Sigmoid colon (tissue), 7 donors: ENCODE measurements around the gene ZNF648. TPM values are rescaled to one million over a fixed set of nuclear protein-coding genes. Genes with fewer than 3 reads are reported as not detected.

Experiments used
- DNase-seq: peaks from one replicate; pipeline ENCODE4 v3.0.0-alpha.2; 2019
- H3K27ac ChIP-seq, 4 donors: fragments of 200-600 bp; sonication (generic); one replicate each; pipeline ENCODE4 v1.5.1; 2016 to 2019; ENCODE audit warnings: mild to moderate bottlenecking in 1 of 4
- H3K27me3 ChIP-seq, 3 donors: fragments of 200-600 bp; sonication (generic); one replicate each; pipeline ENCODE4 v1.5.1; 2019; ENCODE audit warnings: mild to moderate bottlenecking in 1 of 3
- H3K36me3 ChIP-seq, 4 donors: fragments of 200-600 bp; sonication (generic); one replicate each; pipeline ENCODE4 v1.5.1; 2016 to 2019
- H3K4me1 ChIP-seq, 4 donors: fragments of 200-600 bp; sonication (generic); one replicate each; pipeline ENCODE4 v1.5.1; 2017 to 2019
- H3K4me3 ChIP-seq, 4 donors: fragments of 200-600 bp; sonication (generic); one replicate each; pipeline ENCODE4 v1.5.1; 2017 to 2019; ENCODE audit warnings: mild to moderate bottlenecking in 2 of 4, moderate library complexity in 1 of 4
- H3K9me3 ChIP-seq, 4 donors: fragments of 200-600 bp in 3 of 4; sonication (generic) in 3 of 4; one replicate each; pipeline versions ENCODE4 v1.5.1 to v1.6.1; 2013 to 2019
- CTCF ChIP-seq, 4 experiments: fragments of 450-650 bp in 3 of 4; fragments of 200-600 bp in 1 of 4; IDR thresholded peaks; one replicate each; pipeline ENCODE4 v1.5.1; 2016 to 2019; ENCODE audit warnings: antibody characterized with exemption in 4 of 4, mild to moderate bottlenecking in 3 of 4, moderate library complexity in 2 of 4
- EP300 ChIP-seq, 4 donors: sonication (generic); formaldehyde crosslinking; IDR thresholded peaks; one replicate each; pipeline ENCODE4 v1.6.1; 2017; ENCODE audit warnings: antibody characterized with exemption in 4 of 4
- POLR2A ChIP-seq, 2 donors: fragments of 450-650 bp; IDR thresholded peaks; one replicate each; pipeline ENCODE4 v1.6.1; 2016; ENCODE audit warnings: antibody characterized with exemption in 2 of 2, mild to moderate bottlenecking in 2 of 2, moderate library complexity in 2 of 2
- POLR2AphosphoS5 ChIP-seq, 4 donors: sonication (generic); formaldehyde crosslinking; IDR thresholded peaks; one replicate each; pipeline ENCODE4 v1.6.1; 2017; ENCODE audit warnings: antibody characterized with exemption in 4 of 4
- WGBS, 2 donors: extraction: QIAGEN DNeasy Blood & Tissue Kit; methylation state at CpG; one replicate each; pipeline ENCODE4 v1.1.7; 2013; 5-methylcytosine and 5-hydroxymethylcytosine counted together
- intact Hi-C: fragments of 100-400 bp; cut with DNase I; formaldehyde crosslinking; loops from one replicate; pipeline ENCODE4 v1.15.1; 2023
- polyA plus RNA-seq, 3 donors: library from polyadenylated mRNA; stranded (reverse); fragments of 200-250 nt; gene quantifications; one replicate each; pipeline ENCODE4 v1.2.3, GENCODE V29; 2013
- total RNA-seq, 4 donors: library from RNA; depleted of rRNA; stranded (reverse); fragments of >200 nt; gene quantifications; one replicate each; pipeline ENCODE4 v1.1.0, GENCODE V29; 2016
- donor health status: healthy with polysubstance abuse.
- donor health status: Bipolar disorder and iron deficiency.
- donor health status: healthy.

Gene ZNF648
- total and polyA plus RNA-seq, 7 donors = under 0.01 to 0.04 TPM; not detected in 5

- H3K4me1 ChIP-seq = peaks cover 0 to 9% (median 3%) of the 10 kb centered on the region in 4 donors
- intact Hi-C loops = loop anchor here (1.0 to 10.0 kb wide), 5 partner anchors 58 to 698 kb away; no protein-coding TSS in a partner anchor
- no peaks in the 10 kb centered on the region for H3K9me3 ChIP-seq
- no peak for TF ChIP-seq POLR2AphosphoS5 (IDR thresholded peaks at IDR 0.05)
- no peak for TF ChIP-seq POLR2A (IDR thresholded peaks at IDR 0.05)
- TF ChIP-seq EP300 (IDR thresholded peaks at IDR 0.05) = no peak
- TF ChIP-seq CTCF (IDR thresholded peaks at IDR 0.05) = peak; percentile 78 to 92 (median 90)
- peak; percentile 93 for DNase-seq
- H3K27me3 ChIP-seq = no peaks in the 10 kb centered on the region
- WGBS, 2 donors = 11 to 16% methylated on average over 8 of the region's 8 CpGs
- peak overlapping the region in 2 of 4 donors; percentile 45 to 50 for H3K27ac ChIP-seq
- H3K36me3 ChIP-seq = no peaks in the 10 kb centered on the region
- H3K4me3 ChIP-seq = no peak overlapping the region
Measured at GRCh38 chr1:182084487-182085316, 23.2 kb upstream of the ZNF648 start.

GRCh38 chr1:182083851-182084486 lies 22.5 kb upstream of the ZNF648 start:
- no peak for DNase-seq
- Histone ChIP-seq H3K4me3 (no peak overlapping the region), H3K27ac (peak overlapping the region in 1 of 4 donors; percentile 45), H3K36me3 (no peaks in the 10 kb centered on the region), H3K4me1 (peaks cover 0 to 9% (median 3%) of the 10 kb centered on the region in 4 donors), H3K27me3 (no peaks in the 10 kb centered on the region), H3K9me3 (no peaks in the 10 kb centered on the region)
- TF ChIP-seq CTCF (IDR thresholded peaks at IDR 0.05) (no peak), EP300 (IDR thresholded peaks at IDR 0.05) (no peak), POLR2AphosphoS5 (IDR thresholded peaks at IDR 0.05) (no peak), POLR2A (IDR thresholded peaks at IDR 0.05) (no peak)
- WGBS, 2 donors = 19 to 60% methylated on average over 3 of the region's 3 CpGs
- intact Hi-C loops = loop anchor here (2.0 to 10.0 kb wide), 2 partner anchors 59 to 609 kb away; no protein-coding TSS in a partner anchor

DNA sequence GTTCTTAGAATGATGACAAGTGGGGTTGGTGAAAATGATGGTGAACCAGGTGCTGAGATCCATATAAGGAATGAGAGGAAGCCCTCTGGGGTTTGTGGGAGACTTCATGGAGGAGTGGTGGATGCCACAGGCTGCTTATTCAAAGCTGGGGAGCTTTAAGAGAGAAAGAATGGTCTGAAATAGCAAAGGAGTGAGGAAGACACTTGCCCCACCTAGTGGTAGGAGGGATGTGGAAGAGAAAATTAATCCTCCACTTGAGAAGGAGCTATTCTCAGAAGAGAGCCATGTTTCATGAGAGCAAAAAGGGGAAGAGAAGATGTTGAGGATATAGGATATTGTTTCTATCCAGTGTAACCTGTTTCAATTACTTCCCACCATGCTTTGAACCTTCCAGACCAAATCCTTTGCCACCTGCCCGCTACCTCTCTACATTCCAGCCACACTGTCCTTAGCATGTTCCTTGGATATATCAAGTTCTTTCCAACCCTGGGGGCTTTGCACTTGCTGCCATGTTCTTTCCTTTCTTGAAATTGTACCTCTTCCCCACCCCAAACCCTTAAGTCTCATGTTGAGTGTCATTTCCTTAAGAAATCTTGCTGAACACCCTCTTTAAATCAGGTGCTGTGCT lies 19.6 kb upstream of the ZNF648 start:
- no peak for DNase-seq
- Histone ChIP-seq H3K4me3 (no peak overlapping the region), H3K27me3 (no peaks in the 10 kb centered on the region), H3K4me1 (peaks cover 0 to 9% (median 3%) of the 10 kb centered on the region in 4 donors), H3K36me3 (no peaks in the 10 kb centered on the region), H3K9me3 (no peaks in the 10 kb centered on the region), H3K27ac (no peak overlapping the region)
- TF ChIP-seq CTCF (IDR thresholded peaks at IDR 0.05) (peak in 3 of 4 experiments; percentile 33 to 47 (median 46)), POLR2AphosphoS5 (IDR thresholded peaks at IDR 0.05) (no peak)
- WGBS, 2 donors = 86 to 96% methylated on average over 1 of the region's 1 CpG
- intact Hi-C loops = loop anchor here (10.0 kb wide), 1 partner anchor 606 kb away; no protein-coding TSS in a partner anchor

DNA sequence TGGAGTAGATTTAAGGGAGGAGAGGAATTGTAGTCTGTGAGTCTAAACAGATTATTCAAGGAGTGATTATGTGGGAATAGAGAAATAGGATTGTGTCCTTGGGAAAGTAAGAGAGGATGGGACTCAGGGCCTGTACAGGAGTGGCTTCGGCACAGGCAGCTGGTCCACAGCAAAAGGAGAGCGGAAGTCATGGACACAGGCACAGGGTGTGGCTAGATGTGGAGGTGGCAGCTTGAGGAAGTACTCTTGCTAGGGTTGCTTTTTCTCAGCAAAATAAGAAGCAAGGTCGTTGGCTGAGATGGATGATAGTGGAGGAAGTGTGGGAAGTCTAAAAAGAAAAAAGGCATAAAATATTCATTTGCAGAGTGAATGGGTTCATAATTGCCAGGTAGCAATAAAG lies 18.5 kb upstream of the ZNF648 start:
- 34 to 55% methylated on average over 3 of the region's 3 CpGs for WGBS, 2 donors
- H3K27ac ChIP-seq = no peak overlapping the region
- no peak for DNase-seq
- peaks cover 0 to 7% (median 3%) of the 10 kb centered on the region in 4 donors for H3K4me1 ChIP-seq
- TF ChIP-seq POLR2AphosphoS5 (IDR thresholded peaks at IDR 0.05) = no peak
- no peak for TF ChIP-seq CTCF (IDR thresholded peaks at IDR 0.05)
- no peak overlapping the region for H3K4me3 ChIP-seq
- no peaks in the 10 kb centered on the region for H3K36me3 ChIP-seq
- intact Hi-C loops = loop anchor here (10.0 kb wide), 1 partner anchor 605 kb away; no protein-coding TSS in a partner anchor
- H3K9me3 ChIP-seq = no peaks in the 10 kb centered on the region
- H3K27me3 ChIP-seq = no peaks in the 10 kb centered on the region
